Osteoblast (primary cell): Measurements from ENCODE around the gene IREB2. TPM values are rescaled to one million over a fixed set of nuclear protein-coding genes. Genes with fewer than 3 reads are reported as not detected.
A peak's percentile ranks its signal among the peaks of the same experiment; 100 is the strongest.

Experiments used
- DNase-seq: peaks from one replicate; pipeline ENCODE4 v3.0.0; 2011; ENCODE audit warnings: low spot score, mixed read lengths; ENCODE audit not compliant: insufficient read length; ENCODE audit errors: missing footprints
- H2AFZ ChIP-seq: 2 replicates; pipeline ENCODE4 v1.6.0; 2011; ENCODE audit warnings: mild to moderate bottlenecking, low read length
- H3K27ac ChIP-seq: 2 replicates; pipeline ENCODE4 v1.5.1; 2011; ENCODE audit warnings: mild to moderate bottlenecking, low read depth, low read length, moderate library complexity
- H3K27me3 ChIP-seq: 2 replicates; pipeline ENCODE4 v1.6.0; 2012; ENCODE audit warnings: mild to moderate bottlenecking, control low read depth, inconsistent platforms, low read length, moderate library complexity; ENCODE audit not compliant: insufficient read depth
- H3K36me3 ChIP-seq: 2 replicates; pipeline ENCODE4 v1.5.1; 2011; ENCODE audit warnings: mild to moderate bottlenecking, low read length, control low read depth, moderate library complexity; ENCODE audit not compliant: insufficient read depth
- H3K4me1 ChIP-seq: 2 replicates; pipeline ENCODE4 v1.5.1; 2011; ENCODE audit warnings: mild to moderate bottlenecking, low read length, control low read depth, moderate library complexity; ENCODE audit not compliant: insufficient read depth
- H3K4me2 ChIP-seq: 2 replicates; pipeline ENCODE4 v1.6.0; 2011; ENCODE audit warnings: mild to moderate bottlenecking, low read length; ENCODE audit not compliant: insufficient read depth
- H3K4me3 ChIP-seq: fragments of 200-600 bp; sonication (generic); 3 replicates; pipeline ENCODE4 v1.5.1; 2012; ENCODE audit warnings: mild to moderate bottlenecking, low read length, inconsistent platforms; ENCODE audit not compliant: insufficient read depth
- H3K79me2 ChIP-seq: 2 replicates; pipeline ENCODE4 v1.6.0; 2012; ENCODE audit warnings: mild to moderate bottlenecking, low read length, control low read depth, inconsistent platforms; ENCODE audit not compliant: insufficient read depth
- H3K9me3 ChIP-seq: 2 replicates; pipeline ENCODE4 v1.5.1; 2011; ENCODE audit warnings: low read depth, low read length, control low read depth
- H4K20me1 ChIP-seq: 2 replicates; pipeline ENCODE4 v1.6.0; 2012; ENCODE audit warnings: mild to moderate bottlenecking, low read length, control low read depth; ENCODE audit not compliant: insufficient read depth
- total RNA-seq: library from RNA; depleted of rRNA; stranded (reverse); fragments of >200 nt; gene quantifications from 2 replicates; pipeline ENCODE4 v1.2.3, GENCODE V29; 2012
- TF ChIP-seq, protein P1 (sequence below): IDR thresholded peaks from 2 replicates; pipeline ENCODE4 v1.5.1; 2011; ENCODE audit warnings: mild to moderate bottlenecking, low read depth, low read length, moderate library complexity; ENCODE audit errors: extremely low read depth

The IREB2 gene
- total RNA-seq, 1 donor, result 26.8 TPM

DNA sequence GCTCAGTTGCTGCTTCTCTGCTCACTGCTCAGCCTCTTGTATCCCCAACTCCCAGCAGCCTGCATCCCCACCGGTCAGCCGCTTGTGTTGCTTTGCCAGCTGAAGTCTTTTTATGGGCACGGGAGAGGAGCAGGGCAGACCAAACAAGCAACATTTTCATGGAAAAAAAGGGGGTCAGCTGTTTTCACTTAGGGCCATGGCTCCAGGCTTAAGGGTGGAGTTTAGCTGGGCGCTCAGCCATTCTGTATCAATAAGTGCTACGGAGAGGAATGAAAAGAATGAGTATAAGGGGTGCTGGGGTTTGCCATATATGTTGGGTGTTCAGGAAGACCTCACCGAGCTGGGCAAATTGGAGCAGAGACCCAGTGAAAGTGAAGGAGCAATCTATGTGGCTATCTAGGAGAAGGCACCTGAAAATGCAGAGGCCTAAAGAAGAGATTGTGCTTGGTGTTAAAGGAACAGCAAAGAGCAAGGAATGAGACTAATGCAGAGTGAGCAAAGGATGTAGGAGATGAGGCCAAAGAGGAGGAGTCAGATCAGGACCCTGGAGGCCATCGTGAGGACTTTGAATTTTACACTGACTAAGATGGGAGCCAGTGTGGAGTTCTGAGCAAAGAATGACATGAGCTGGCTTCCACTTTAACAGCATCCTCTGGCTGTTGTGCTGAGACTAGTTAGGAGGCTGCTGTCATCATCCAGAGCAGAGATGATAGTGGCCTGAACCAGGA is 16.6 kb upstream of the IREB2 start:
- TF ChIP-seq, protein P1, sequence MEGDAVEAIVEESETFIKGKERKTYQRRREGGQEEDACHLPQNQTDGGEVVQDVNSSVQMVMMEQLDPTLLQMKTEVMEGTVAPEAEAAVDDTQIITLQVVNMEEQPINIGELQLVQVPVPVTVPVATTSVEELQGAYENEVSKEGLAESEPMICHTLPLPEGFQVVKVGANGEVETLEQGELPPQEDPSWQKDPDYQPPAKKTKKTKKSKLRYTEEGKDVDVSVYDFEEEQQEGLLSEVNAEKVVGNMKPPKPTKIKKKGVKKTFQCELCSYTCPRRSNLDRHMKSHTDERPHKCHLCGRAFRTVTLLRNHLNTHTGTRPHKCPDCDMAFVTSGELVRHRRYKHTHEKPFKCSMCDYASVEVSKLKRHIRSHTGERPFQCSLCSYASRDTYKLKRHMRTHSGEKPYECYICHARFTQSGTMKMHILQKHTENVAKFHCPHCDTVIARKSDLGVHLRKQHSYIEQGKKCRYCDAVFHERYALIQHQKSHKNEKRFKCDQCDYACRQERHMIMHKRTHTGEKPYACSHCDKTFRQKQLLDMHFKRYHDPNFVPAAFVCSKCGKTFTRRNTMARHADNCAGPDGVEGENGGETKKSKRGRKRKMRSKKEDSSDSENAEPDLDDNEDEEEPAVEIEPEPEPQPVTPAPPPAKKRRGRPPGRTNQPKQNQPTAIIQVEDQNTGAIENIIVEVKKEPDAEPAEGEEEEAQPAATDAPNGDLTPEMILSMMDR, result no peak
- Histone ChIP-seq H3K4me3 (no peak overlapping the region), H4K20me1 (no peaks in the 10 kb centered on the region), H3K27me3 (peaks cover 39% of the 10 kb centered on the region), H3K27ac (no peak overlapping the region), H3K4me1 (no peaks in the 10 kb centered on the region), H3K9me3 (no peaks in the 10 kb centered on the region), H2AFZ (no peak overlapping the region), H3K4me2 (no peak overlapping the region), H3K36me3 (no peaks in the 10 kb centered on the region), H3K79me2 (no peaks in the 10 kb centered on the region)
- DNase-seq, result no peak

DNA sequence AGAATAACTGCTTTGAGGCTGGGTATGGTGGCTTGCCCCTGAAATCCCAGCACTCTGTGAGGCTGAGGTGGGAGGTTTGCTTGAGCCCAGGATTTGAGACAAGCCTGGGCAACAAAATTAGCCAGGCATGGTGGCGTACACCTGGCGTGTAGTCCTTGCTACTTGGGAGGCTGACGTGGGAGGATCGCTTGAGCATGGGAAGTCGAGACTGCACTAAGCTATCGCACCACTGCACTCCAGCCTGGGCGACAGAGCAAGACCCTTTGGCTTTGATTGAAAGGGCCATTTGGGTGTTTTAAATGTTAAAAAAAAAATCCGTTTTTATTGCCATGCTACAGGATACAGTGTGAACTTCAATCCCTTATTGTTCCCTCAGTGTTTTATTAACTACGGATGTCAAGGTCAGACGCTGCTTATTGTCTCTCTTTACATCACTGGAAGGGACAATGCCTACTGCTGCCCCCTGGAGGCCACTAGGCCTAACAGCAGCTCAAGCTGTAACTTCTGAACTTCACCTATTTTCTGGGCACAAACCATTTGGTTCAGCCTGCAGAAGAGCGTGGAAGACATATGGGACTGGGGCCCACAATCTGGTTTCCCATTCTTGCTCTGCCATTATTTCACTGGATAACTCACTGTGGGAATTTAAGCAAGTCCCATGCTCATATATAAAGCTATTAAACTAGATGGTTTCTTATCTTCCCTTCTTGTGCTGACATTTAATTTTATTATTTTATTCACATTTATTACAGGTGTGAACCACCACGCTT is 15.3 kb upstream of the IREB2 start:
- H3K9me3 ChIP-seq, result no peaks in the 10 kb centered on the region
- H3K4me3 ChIP-seq, result no peak overlapping the region
- peaks cover 36% of the 10 kb centered on the region for H3K27me3 ChIP-seq
- H3K79me2 ChIP-seq, result no peaks in the 10 kb centered on the region
- H4K20me1 ChIP-seq, result no peaks in the 10 kb centered on the region
- no peak overlapping the region for H3K4me2 ChIP-seq
- H3K4me1 ChIP-seq, result no peaks in the 10 kb centered on the region
- H3K27ac ChIP-seq, result no peak overlapping the region
- TF ChIP-seq, protein P1, result peak; percentile 94
- H3K36me3 ChIP-seq, result no peaks in the 10 kb centered on the region
- no peak overlapping the region for H2AFZ ChIP-seq
- DNase-seq, result no peak

DNA sequence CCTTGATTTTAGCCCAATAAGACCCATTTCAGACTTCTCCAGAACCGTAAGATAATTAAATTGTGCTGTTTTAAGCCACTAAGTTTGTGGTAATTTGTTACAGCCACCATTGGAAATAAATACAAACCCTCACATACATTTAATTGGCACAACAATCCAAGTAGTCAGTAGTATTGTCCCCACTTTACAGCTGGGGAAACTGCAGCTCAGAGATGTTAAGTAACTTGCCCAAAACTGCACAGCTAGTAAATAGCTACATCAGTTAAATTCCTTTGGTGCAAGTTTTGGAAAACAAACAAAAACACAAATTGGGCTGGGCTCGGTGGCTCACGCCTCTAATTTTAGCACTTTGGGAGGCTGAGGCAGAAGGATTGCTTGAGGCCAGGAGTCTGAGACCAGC is 13.3 kb upstream of the IREB2 start:
- TF ChIP-seq, protein P1, result no peak
- H3K79me2 ChIP-seq, result no peaks in the 10 kb centered on the region
- no peaks in the 10 kb centered on the region for H3K4me1 ChIP-seq
- H3K4me3 ChIP-seq, result no peak overlapping the region
- H3K27me3 ChIP-seq, result peaks cover 35% of the 10 kb centered on the region
- no peak overlapping the region for H3K4me2 ChIP-seq
- no peaks in the 10 kb centered on the region for H3K36me3 ChIP-seq
- DNase-seq, result no peak
- H3K27ac ChIP-seq, result no peak overlapping the region
- no peaks in the 10 kb centered on the region for H3K9me3 ChIP-seq
- H4K20me1 ChIP-seq, result no peaks in the 10 kb centered on the region
- H2AFZ ChIP-seq, result no peak overlapping the region

DNA sequence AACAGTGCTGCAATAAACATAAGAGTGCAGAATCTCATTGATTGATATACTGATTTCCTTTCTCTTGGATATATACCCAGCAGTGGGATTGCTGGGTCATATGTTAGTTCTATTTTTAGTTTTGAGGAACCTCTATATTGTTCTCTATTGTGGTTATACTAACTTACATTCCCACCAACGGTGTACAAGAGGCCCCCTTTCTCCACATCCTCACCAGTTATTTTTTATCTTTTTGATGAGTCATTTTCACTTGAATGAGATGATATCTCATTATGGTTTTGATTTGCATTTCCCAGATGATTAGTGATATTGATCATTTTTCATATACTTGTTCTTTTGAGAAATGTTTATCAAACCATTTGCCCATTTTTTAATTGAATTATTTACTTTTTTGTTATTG is 12.4 kb upstream of the IREB2 start:
- TF ChIP-seq, protein P1, result no peak
- peaks cover 32% of the 10 kb centered on the region for H3K27me3 ChIP-seq
- no peak for DNase-seq
- no peaks in the 10 kb centered on the region for H4K20me1 ChIP-seq
- H3K36me3 ChIP-seq, result no peaks in the 10 kb centered on the region
- no peak overlapping the region for H2AFZ ChIP-seq
- no peak overlapping the region for H3K27ac ChIP-seq
- H3K4me2 ChIP-seq, result no peak overlapping the region
- H3K4me1 ChIP-seq, result no peaks in the 10 kb centered on the region
- no peaks in the 10 kb centered on the region for H3K9me3 ChIP-seq
- no peak overlapping the region for H3K4me3 ChIP-seq
- H3K79me2 ChIP-seq, result no peaks in the 10 kb centered on the region
